Posterior cingulate gyrus (tissue), 11 donors: ENCODE results near the gene MACROD1.

Experiments used
- DNase-seq, 10 donors: peaks; one replicate each; pipeline versions ENCODE4 v3.0.0 to v3.0.0-alpha.2; 2020 to 2021; ENCODE audit warnings: mixed read lengths in 3 of 10
- intact Hi-C: fragments of 100-400 bp; cut with DNase I; formaldehyde crosslinking; loops from one replicate; pipeline ENCODE4 v1.15.1; 2023

Gene MACROD1

GRCh38 chr11:64157631-64158394 lies 8.1 kb downstream of the MACROD1 start:
- DNase-seq = peak in 1 of 10 donors; percentile 61
- intact Hi-C loops = no loop called here

- intact Hi-C loops = no loop called here
- peak in 7 of 10 donors; percentile 29 to 95 (median 57) for DNase-seq
Measured at GRCh38 chr11:64156235-64157011, 9.5 kb downstream of the MACROD1 start.

GRCh38 chr11:64153812-64154211 lies 12.1 kb downstream of the MACROD1 start:
- no peak for DNase-seq
- intact Hi-C loops = no loop called here

GRCh38 chr11:64152841-64153691 lies 12.8 kb downstream of the MACROD1 start:
- DNase-seq = peak in 9 of 10 donors; percentile 53 to 95 (median 71)
- intact Hi-C loops = no loop called here

GRCh38 chr11:64151337-64151736 lies 14.6 kb downstream of the MACROD1 start:
- intact Hi-C loops = no loop called here
- no peak for DNase-seq

- intact Hi-C loops = no loop called here
- peak in 4 of 10 donors; percentile 34 to 90 (median 70) for DNase-seq
Measured at GRCh38 chr11:64150481-64151239, 15.3 kb downstream of the MACROD1 start.

GRCh38 chr11:64150051-64150450 lies 15.9 kb downstream of the MACROD1 start:
- intact Hi-C loops = no loop called here

GRCh38 chr11:64148917-64149617 lies 16.8 kb downstream of the MACROD1 start:
- no peak for DNase-seq

More at GRCh38 chr11:64150051-64150450, 15.9 kb downstream of the MACROD1 start:
- DNase-seq = no peak

GRCh38 chr11:64148226-64148916 lies 17.5 kb downstream of the MACROD1 start:
- intact Hi-C loops = loop anchor here (1.0 to 5.0 kb wide), 4 partner anchors 46 to 310 kb away; partner anchors contain the start of gene MARK2
- peak; percentile 80 to 98 (median 92) for DNase-seq

More at GRCh38 chr11:64148917-64149617, 16.8 kb downstream of the MACROD1 start:
- intact Hi-C loops = loop anchor here (1.0 to 5.0 kb wide), 4 partner anchors 47 to 310 kb away; partner anchors contain the start of gene MARK2

- intact Hi-C loops = loop anchor here (5.0 kb wide), 1 partner anchor 44 kb away; no protein-coding TSS in a partner anchor
- DNase-seq = peak in 2 of 10 donors; percentile 52 to 62
Measured at GRCh38 chr11:64146036-64146955, 19.6 kb downstream of the MACROD1 start.

GRCh38 chr11:64144587-64145472 lies 21.1 kb downstream of the MACROD1 start:
- intact Hi-C loops = loop anchor here (5.0 kb wide), 1 partner anchor 43 kb away; no protein-coding TSS in a partner anchor

GRCh38 chr11:64141081-64141783 lies 24.7 kb downstream of the MACROD1 start:
- DNase-seq = peak in 4 of 10 donors; percentile 39 to 90 (median 50)
- intact Hi-C loops = no loop called here

More at GRCh38 chr11:64144587-64145472, 21.1 kb downstream of the MACROD1 start:
- no peak for DNase-seq

- intact Hi-C loops = no loop called here
- DNase-seq = no peak
Measured at GRCh38 chr11:64140082-64140481, 25.8 kb downstream of the MACROD1 start.

- intact Hi-C loops = no loop called here
- no peak for DNase-seq
Measured at GRCh38 chr11:64139049-64139448, 26.9 kb downstream of the MACROD1 start.

GRCh38 chr11:64138398-64138797 lies 27.5 kb downstream of the MACROD1 start:
- no peak for DNase-seq
- intact Hi-C loops = no loop called here
